ENCODE results near the gene LRGUK.
"Not testable (repeated sequence)": the region's sequence is repeated elsewhere in the genome, so short reads cannot be mapped to it uniquely, and the experiment has no call there.

The LRGUK gene

GRCh38 chr7:134187893-134188292, 60.8 kb downstream of the LRGUK start:
- DNase-seq = no peak

- DNase-seq = no peak
Observed at GRCh38 chr7:134188311-134188710, 61.2 kb downstream of the LRGUK start.

GRCh38 chr7:134189559-134189958, 62.4 kb downstream of the LRGUK start:
- no peak for DNase-seq

GRCh38 chr7:134191876-134192275, 64.7 kb downstream of the LRGUK start:
- DNase-seq = no peak

- no peak for DNase-seq
Observed at GRCh38 chr7:134193240-134193639, 66.1 kb downstream of the LRGUK start.

GRCh38 chr7:134195252-134195651, 68.1 kb downstream of the LRGUK start:
- no peak for DNase-seq

GRCh38 chr7:134196439-134196838, 69.3 kb downstream of the LRGUK start:
- DNase-seq = no peak

- DNase-seq = no peak
Observed at GRCh38 chr7:134197345-134197744, 70.2 kb downstream of the LRGUK start.

- no peak for DNase-seq
Observed at GRCh38 chr7:134200970-134201369, 73.8 kb downstream of the LRGUK start.

- DNase-seq = no peak
Observed at GRCh38 chr7:134201569-134202261, 74.6 kb downstream of the LRGUK start.

- DNase-seq = no peak
Observed at GRCh38 chr7:134203186-134203889, 76.2 kb downstream of the LRGUK start.

GRCh38 chr7:134209322-134210015, 82.3 kb downstream of the LRGUK start:
- no peak for DNase-seq

- no peak for DNase-seq
Observed at GRCh38 chr7:134210227-134210626, 83.1 kb downstream of the LRGUK start.

GRCh38 chr7:134210976-134211663, 84.0 kb downstream of the LRGUK start:
- no peak for DNase-seq

- no peak for DNase-seq
Observed at GRCh38 chr7:134211817-134212216, 84.7 kb downstream of the LRGUK start.

GRCh38 chr7:134212576-134213546, 85.7 kb downstream of the LRGUK start:
- DNase-seq = no peak

GRCh38 chr7:134220236-134220635, 93.1 kb downstream of the LRGUK start:
- no peak for DNase-seq

GRCh38 chr7:134231296-134231695, 104.2 kb downstream of the LRGUK start:
- DNase-seq = not testable (repeated sequence)

GRCh38 chr7:134234216-134234615, 107.1 kb downstream of the LRGUK start:
- no peak for DNase-seq

- no peak for DNase-seq
Observed at GRCh38 chr7:134245253-134245652, 118.1 kb downstream of the LRGUK start.

GRCh38 chr7:134246347-134246746, 119.2 kb downstream of the LRGUK start:
- DNase-seq = no peak

- DNase-seq = no peak
Observed at GRCh38 chr7:134246761-134247160, 119.6 kb downstream of the LRGUK start.

Data from stimulated activated CD4-positive, alpha-beta T cell treated with anti-CD3 and anti-CD28 coated beads, Interleukin-2, amount 100 ng/mL, for 24 hours (primary cell).